Measurements from ENCODE around the gene NDUFS6.

NDUFS6 gene

GRCh38 chr5:1817261-1818043 lies 16.2 kb downstream of the NDUFS6 start:
- no peak for DNase-seq (ENCODE audit: low read depth)

GRCh38 chr5:1818784-1819183 lies 17.6 kb downstream of the NDUFS6 start:
- no peak for DNase-seq (ENCODE audit: low read depth)

- DNase-seq (ENCODE audit: low read depth) = no peak
These were observed 18.3 kb downstream of the NDUFS6 start for GRCh38 chr5:1819458-1819857.

- no peak for DNase-seq (ENCODE audit: low read depth)
These were observed 19.2 kb downstream of the NDUFS6 start for GRCh38 chr5:1820381-1820780.

GRCh38 chr5:1820926-1821325 lies 19.7 kb downstream of the NDUFS6 start:
- DNase-seq (ENCODE audit: low read depth) = no peak

GRCh38 chr5:1821862-1822261 lies 20.7 kb downstream of the NDUFS6 start:
- DNase-seq (ENCODE audit: low read depth) = no peak

- no peak for DNase-seq (ENCODE audit: low read depth)
These were observed 22.3 kb downstream of the NDUFS6 start for GRCh38 chr5:1823381-1824034.

GRCh38 chr5:1824109-1824821 lies 23.1 kb downstream of the NDUFS6 start:
- no peak for DNase-seq (ENCODE audit: low read depth)

GRCh38 chr5:1824903-1825841 lies 24.0 kb downstream of the NDUFS6 start:
- no peak for DNase-seq (ENCODE audit: low read depth)

- DNase-seq (ENCODE audit: low read depth) = no peak
These were observed 25.2 kb downstream of the NDUFS6 start for GRCh38 chr5:1826235-1826980.

- DNase-seq (ENCODE audit: low read depth) = no peak
These were observed 26.0 kb downstream of the NDUFS6 start for GRCh38 chr5:1827025-1827885.

- DNase-seq (ENCODE audit: low read depth) = no peak
These were observed 26.7 kb downstream of the NDUFS6 start for GRCh38 chr5:1827886-1828397.

- no peak for DNase-seq (ENCODE audit: low read depth)
These were observed 29.5 kb downstream of the NDUFS6 start for GRCh38 chr5:1830571-1831228.

GRCh38 chr5:1831257-1831656 lies 30.1 kb downstream of the NDUFS6 start:
- DNase-seq (ENCODE audit: low read depth) = no peak

- no peak for DNase-seq (ENCODE audit: low read depth)
These were observed 30.6 kb downstream of the NDUFS6 start for GRCh38 chr5:1831677-1832313.

- DNase-seq (ENCODE audit: low read depth) = no peak
These were observed 31.5 kb downstream of the NDUFS6 start for GRCh38 chr5:1832511-1833250.

GRCh38 chr5:1833264-1834021 lies 32.2 kb downstream of the NDUFS6 start:
- no peak for DNase-seq (ENCODE audit: low read depth)

Data from stimulated activated CD8-positive, alpha-beta memory T cell treated with anti-CD3 and anti-CD28 coated beads, Interleukin-12 subunit alpha, Interleukin-12 subunit beta, amount 100 ng/mL, for 1 hour (primary cell).